HUES48 (cell line): ENCODE results near the gene ERF.

Experiments
- H3K27ac ChIP-seq: one replicate; pipeline ENCODE4 v1.7.0; 2013; ENCODE audit warnings: low read depth, low read length, inconsistent platforms
- H3K27me3 ChIP-seq: 2 replicates; pipeline ENCODE4 v1.6.1; 2013; ENCODE audit warnings: mild to moderate bottlenecking, low read length; ENCODE audit not compliant: control insufficient read depth, insufficient read depth
- H3K36me3 ChIP-seq: 2 replicates; pipeline ENCODE4 v1.6.1; 2013; ENCODE audit warnings: low read length; ENCODE audit not compliant: control insufficient read depth, insufficient read depth
- H3K4me1 ChIP-seq: 2 replicates; pipeline ENCODE4 v1.6.1; 2013; ENCODE audit warnings: mild to moderate bottlenecking, low read length; ENCODE audit not compliant: control insufficient read depth, insufficient read depth
- H3K4me3 ChIP-seq: 2 replicates; pipeline ENCODE4 v1.5.1; 2013; ENCODE audit warnings: mild to moderate bottlenecking, low read depth, low read length
- H3K9ac ChIP-seq: 2 replicates; pipeline ENCODE4 v1.6.1; 2013; ENCODE audit warnings: mild to moderate bottlenecking, low read depth, low read length, moderate library complexity
- H3K9me3 ChIP-seq: 2 replicates; pipeline ENCODE4 v1.6.1; 2013; ENCODE audit warnings: low read length; ENCODE audit not compliant: control insufficient read depth, insufficient read depth

Gene ERF

GRCh38 chr19:42232435-42232834 is 22.5 kb downstream of the ERF start:
- no peaks in the 10 kb centered on the region for H3K4me1 ChIP-seq
- no peak overlapping the region for H3K9ac ChIP-seq
- H3K36me3 ChIP-seq: peaks cover 80% of the 10 kb centered on the region
- no peak overlapping the region for H3K4me3 ChIP-seq
- no peaks in the 10 kb centered on the region for H3K9me3 ChIP-seq
- H3K27ac ChIP-seq: no peak overlapping the region
- no peaks in the 10 kb centered on the region for H3K27me3 ChIP-seq

- Histone ChIP-seq H3K9ac (no peak overlapping the region), H3K9me3 (no peaks in the 10 kb centered on the region), H3K27ac (no peak overlapping the region), H3K36me3 (peaks cover 83% of the 10 kb centered on the region), H3K4me3 (no peak overlapping the region), H3K27me3 (no peaks in the 10 kb centered on the region), H3K4me1 (no peaks in the 10 kb centered on the region)
Observed at GRCh38 chr19:42230571-42230970, 24.4 kb downstream of the ERF start.

GRCh38 chr19:42229855-42230351 is 25.0 kb downstream of the ERF start:
- Histone ChIP-seq H3K9me3 (no peaks in the 10 kb centered on the region), H3K4me3 (no peak overlapping the region), H3K36me3 (peaks cover 82% of the 10 kb centered on the region), H3K27me3 (no peaks in the 10 kb centered on the region), H3K9ac (no peak overlapping the region), H3K27ac (no peak overlapping the region), H3K4me1 (no peaks in the 10 kb centered on the region)

- H3K27ac ChIP-seq: no peak overlapping the region
- H3K36me3 ChIP-seq: peaks cover 83% of the 10 kb centered on the region
- no peak overlapping the region for H3K4me3 ChIP-seq
- H3K27me3 ChIP-seq: no peaks in the 10 kb centered on the region
- no peaks in the 10 kb centered on the region for H3K4me1 ChIP-seq
- H3K9me3 ChIP-seq: no peaks in the 10 kb centered on the region
- no peak overlapping the region for H3K9ac ChIP-seq
Observed at GRCh38 chr19:42229301-42229854, 25.6 kb downstream of the ERF start.

GRCh38 chr19:42228641-42229040 is 26.3 kb downstream of the ERF start:
- Histone ChIP-seq H3K36me3 (peaks cover 79% of the 10 kb centered on the region), H3K4me1 (no peaks in the 10 kb centered on the region), H3K9me3 (no peaks in the 10 kb centered on the region), H3K27me3 (no peaks in the 10 kb centered on the region), H3K4me3 (no peak overlapping the region), H3K9ac (no peak overlapping the region), H3K27ac (no peak overlapping the region)

- Histone ChIP-seq H3K27me3 (no peaks in the 10 kb centered on the region), H3K4me3 (no peak overlapping the region), H3K36me3 (peaks cover 70% of the 10 kb centered on the region), H3K27ac (no peak overlapping the region), H3K9me3 (no peaks in the 10 kb centered on the region), H3K9ac (no peak overlapping the region), H3K4me1 (no peaks in the 10 kb centered on the region)
Observed at GRCh38 chr19:42226886-42227285, 28.0 kb downstream of the ERF start.

- H3K36me3 ChIP-seq: peaks cover 60% of the 10 kb centered on the region
- H3K9ac ChIP-seq: no peak overlapping the region
- H3K27me3 ChIP-seq: no peaks in the 10 kb centered on the region
- no peak overlapping the region for H3K27ac ChIP-seq
- no peak overlapping the region for H3K4me3 ChIP-seq
- H3K4me1 ChIP-seq: no peaks in the 10 kb centered on the region; the same call in 1 of the 2 replicates
- no peaks in the 10 kb centered on the region for H3K9me3 ChIP-seq
Observed at GRCh38 chr19:42225718-42226292, 29.1 kb downstream of the ERF start.

GRCh38 chr19:42224940-42225717 is 29.8 kb downstream of the ERF start:
- H3K9ac ChIP-seq: no peak overlapping the region
- no peak overlapping the region for H3K4me3 ChIP-seq
- H3K27ac ChIP-seq: no peak overlapping the region
- peaks cover 55% of the 10 kb centered on the region for H3K36me3 ChIP-seq
- H3K4me1 ChIP-seq: no peaks in the 10 kb centered on the region; the same call in 1 of the 2 replicates
- H3K27me3 ChIP-seq: no peaks in the 10 kb centered on the region
- no peaks in the 10 kb centered on the region for H3K9me3 ChIP-seq

GRCh38 chr19:42220751-42221097 is 34.2 kb downstream of the ERF start:
- peak overlapping the region; percentile 83 for H3K27ac ChIP-seq
- peaks cover 26% of the 10 kb centered on the region for H3K36me3 ChIP-seq
- H3K4me3 ChIP-seq: peak overlapping the region; percentile 88
- no peaks in the 10 kb centered on the region for H3K9me3 ChIP-seq
- peaks cover 19% of the 10 kb centered on the region for H3K4me1 ChIP-seq
- peak overlapping the region; percentile 44 for H3K9ac ChIP-seq
- H3K27me3 ChIP-seq: no peaks in the 10 kb centered on the region

GRCh38 chr19:42219812-42220750 is 34.8 kb downstream of the ERF start, which contains the start of gene ZNF526:
ZNF526 (plus strand) TSS chr19:42220312; CDS start chr19:42224404, 4,092 bp downstream.
- peak within 1 kb of the TSS; percentile 44 for H3K9ac ChIP-seq
- H3K4me1 ChIP-seq: peaks cover 20% of the 10 kb centered on the region
- H3K36me3 ChIP-seq: peaks cover 27% of the 10 kb centered on the region
- H3K9me3 ChIP-seq: no peaks in the 10 kb centered on the region
- H3K4me3 ChIP-seq: peak within 1 kb of the TSS; percentile 88
- H3K27ac ChIP-seq: peak within 1 kb of the TSS; percentile 83
- no peaks in the 10 kb centered on the region for H3K27me3 ChIP-seq
